KMS-11 (cell line): ENCODE results near the gene WDFY2.

ENCODE experiments used
- H2AFZ ChIP-seq: fragments of 200-600 bp; sonication (generic); 2 replicates; pipeline ENCODE4 v1.6.1; 2016; ENCODE audit warnings: antibody characterized with exemption, mixed run types, low read depth
- H3K27ac ChIP-seq: fragments of 200-600 bp; sonication (generic); 2 replicates; pipeline ENCODE4 v1.6.1; 2016; ENCODE audit warnings: mild to moderate bottlenecking, mixed run types
- H3K27me3 ChIP-seq: fragments of 200-600 bp; sonication (generic); 2 replicates; pipeline ENCODE4 v1.6.1; 2017; ENCODE audit warnings: mild to moderate bottlenecking, low read depth, mixed run types, moderate library complexity; ENCODE audit not compliant: insufficient read depth
- H3K36me3 ChIP-seq: fragments of 200-600 bp; sonication (generic); 2 replicates; pipeline ENCODE4 v1.6.1; 2017; ENCODE audit warnings: mild to moderate bottlenecking, mixed run types; ENCODE audit not compliant: insufficient read depth
- H3K4me1 ChIP-seq: fragments of 200-600 bp; sonication (generic); 2 replicates; pipeline ENCODE4 v1.6.1; 2016; ENCODE audit warnings: mild to moderate bottlenecking, low read depth, mixed run types; ENCODE audit not compliant: poor library complexity, severe bottlenecking
- H3K4me2 ChIP-seq: fragments of 200-600 bp; sonication (generic); 2 replicates; pipeline ENCODE4 v1.7.0; 2016; ENCODE audit warnings: mild to moderate bottlenecking, mixed run types
- H3K4me3 ChIP-seq: fragments of 200-600 bp; sonication (generic); IDR thresholded peaks from 2 replicates; pipeline ENCODE4 v1.6.1; 2017; ENCODE audit warnings: low read depth, low read length, mixed read lengths; ENCODE audit not compliant: insufficient read depth
- H3K79me2 ChIP-seq: fragments of 200-600 bp; sonication (generic); 2 replicates; pipeline ENCODE4 v1.6.1; 2016; ENCODE audit warnings: low read depth, mixed run types; ENCODE audit not compliant: insufficient read depth
- H3K9ac ChIP-seq: fragments of 200-600 bp; sonication (generic); 2 replicates; pipeline ENCODE4 v1.6.1; 2016; ENCODE audit warnings: mild to moderate bottlenecking, mixed run types
- H4K20me1 ChIP-seq: fragments of 200-600 bp; sonication (generic); 2 replicates; pipeline ENCODE4 v1.6.1; 2016; ENCODE audit warnings: mild to moderate bottlenecking, mixed run types; ENCODE audit not compliant: insufficient read depth
- TF ChIP-seq, protein P1 (sequence below): fragments of 200-600 bp; sonication (generic); conservative IDR thresholded peaks from 2 replicates; pipeline ENCODE4 v1.6.1; 2017; ENCODE audit warnings: low read depth, mild to moderate bottlenecking, antibody characterized with exemption, low read length, moderate library complexity, mixed read lengths

The WDFY2 gene

DNA sequence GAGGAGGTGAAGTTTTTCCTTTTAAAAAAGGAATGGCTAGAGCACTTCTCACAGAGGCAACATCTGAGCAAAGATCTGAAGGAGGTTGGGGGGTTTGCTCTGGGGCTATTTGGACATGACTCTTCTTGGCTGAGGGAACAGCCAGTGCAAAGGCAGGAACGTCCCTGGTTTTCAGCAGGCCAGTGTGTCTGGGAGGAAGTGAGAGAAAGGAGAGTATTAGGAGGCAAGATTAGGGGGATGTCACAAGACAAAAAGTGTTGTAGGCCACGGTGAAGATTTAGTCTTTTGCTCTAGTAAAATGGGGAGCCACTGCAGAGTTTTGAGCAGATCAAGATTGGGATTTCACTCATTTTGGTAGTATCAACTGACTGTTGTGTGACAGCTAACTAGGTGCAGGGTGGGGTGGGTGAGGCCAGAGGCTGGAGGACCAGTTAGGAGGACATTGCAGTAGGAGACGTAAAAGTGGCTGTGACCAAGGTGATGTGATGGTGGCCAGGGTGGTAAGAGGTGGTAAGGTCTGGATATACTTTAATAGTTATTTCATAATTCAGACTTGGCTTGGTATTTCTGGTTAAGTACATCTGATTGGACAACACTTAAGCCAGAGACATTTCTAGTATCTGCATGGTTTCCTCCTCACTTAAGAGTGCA, 40.6 kb downstream of the WDFY2 start:
- H3K27ac ChIP-seq, result no peak overlapping the region
- no peaks in the 10 kb centered on the region for H4K20me1 ChIP-seq
- H3K27me3 ChIP-seq, result no peaks in the 10 kb centered on the region
- H3K4me3 ChIP-seq, result no peak overlapping the region
- TF ChIP-seq, protein P1, sequence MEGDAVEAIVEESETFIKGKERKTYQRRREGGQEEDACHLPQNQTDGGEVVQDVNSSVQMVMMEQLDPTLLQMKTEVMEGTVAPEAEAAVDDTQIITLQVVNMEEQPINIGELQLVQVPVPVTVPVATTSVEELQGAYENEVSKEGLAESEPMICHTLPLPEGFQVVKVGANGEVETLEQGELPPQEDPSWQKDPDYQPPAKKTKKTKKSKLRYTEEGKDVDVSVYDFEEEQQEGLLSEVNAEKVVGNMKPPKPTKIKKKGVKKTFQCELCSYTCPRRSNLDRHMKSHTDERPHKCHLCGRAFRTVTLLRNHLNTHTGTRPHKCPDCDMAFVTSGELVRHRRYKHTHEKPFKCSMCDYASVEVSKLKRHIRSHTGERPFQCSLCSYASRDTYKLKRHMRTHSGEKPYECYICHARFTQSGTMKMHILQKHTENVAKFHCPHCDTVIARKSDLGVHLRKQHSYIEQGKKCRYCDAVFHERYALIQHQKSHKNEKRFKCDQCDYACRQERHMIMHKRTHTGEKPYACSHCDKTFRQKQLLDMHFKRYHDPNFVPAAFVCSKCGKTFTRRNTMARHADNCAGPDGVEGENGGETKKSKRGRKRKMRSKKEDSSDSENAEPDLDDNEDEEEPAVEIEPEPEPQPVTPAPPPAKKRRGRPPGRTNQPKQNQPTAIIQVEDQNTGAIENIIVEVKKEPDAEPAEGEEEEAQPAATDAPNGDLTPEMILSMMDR, result no peak
- H3K4me1 ChIP-seq, result no peaks in the 10 kb centered on the region
- H2AFZ ChIP-seq, result no peak overlapping the region
- H3K79me2 ChIP-seq, result no peaks in the 10 kb centered on the region
- no peaks in the 10 kb centered on the region for H3K36me3 ChIP-seq
- no peak overlapping the region for H3K4me2 ChIP-seq
- no peak overlapping the region for H3K9ac ChIP-seq

- no peak overlapping the region for H3K27ac ChIP-seq
- no peaks in the 10 kb centered on the region for H3K4me1 ChIP-seq
- H3K79me2 ChIP-seq, result no peaks in the 10 kb centered on the region
- no peaks in the 10 kb centered on the region for H3K27me3 ChIP-seq
- no peak overlapping the region for H3K4me2 ChIP-seq
- no peak overlapping the region for H3K4me3 ChIP-seq
- no peak overlapping the region for H2AFZ ChIP-seq
- no peaks in the 10 kb centered on the region for H4K20me1 ChIP-seq
- no peaks in the 10 kb centered on the region for H3K36me3 ChIP-seq
- H3K9ac ChIP-seq, result no peak overlapping the region
- TF ChIP-seq, protein P1, result no peak
These were observed 41.5 kb downstream of the WDFY2 start for GRCh38 chr13:51625555-51626345.

DNA sequence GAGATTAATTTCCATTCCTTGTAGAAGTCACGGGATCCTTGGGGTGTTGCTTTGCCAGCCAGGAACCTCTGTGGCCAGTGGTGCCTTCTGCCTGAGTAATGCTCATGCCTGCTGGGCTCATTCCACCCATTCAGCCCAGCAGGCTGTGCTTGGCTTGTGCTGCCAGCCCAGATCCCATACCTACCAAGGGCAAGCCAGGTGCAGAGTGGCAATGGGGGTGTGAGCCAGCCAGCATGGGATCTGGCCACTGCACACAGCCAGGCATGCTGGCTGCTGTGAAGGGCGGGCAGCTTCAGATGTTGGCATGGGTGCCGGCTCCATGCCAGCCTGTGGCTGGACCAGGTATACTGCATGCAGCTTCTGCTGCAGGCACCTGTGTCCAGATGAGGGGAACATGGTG, 42.5 kb downstream of the WDFY2 start:
- H3K4me3 ChIP-seq, result no peak overlapping the region
- no peak overlapping the region for H3K27ac ChIP-seq
- H3K79me2 ChIP-seq, result no peaks in the 10 kb centered on the region
- H3K4me2 ChIP-seq, result no peak overlapping the region
- no peak overlapping the region for H2AFZ ChIP-seq
- no peaks in the 10 kb centered on the region for H3K4me1 ChIP-seq
- no peak overlapping the region for H3K9ac ChIP-seq
- H4K20me1 ChIP-seq, result no peaks in the 10 kb centered on the region
- TF ChIP-seq, protein P1, result no peak
- H3K27me3 ChIP-seq, result no peaks in the 10 kb centered on the region
- no peaks in the 10 kb centered on the region for H3K36me3 ChIP-seq

- H3K4me3 ChIP-seq, result no peak overlapping the region
- no peak overlapping the region for H3K4me2 ChIP-seq
- no peaks in the 10 kb centered on the region for H4K20me1 ChIP-seq
- no peak overlapping the region for H3K9ac ChIP-seq
- H3K27ac ChIP-seq, result no peak overlapping the region
- H3K4me1 ChIP-seq, result no peaks in the 10 kb centered on the region
- H2AFZ ChIP-seq, result no peak overlapping the region
- H3K27me3 ChIP-seq, result no peaks in the 10 kb centered on the region
- TF ChIP-seq, protein P1, result no peak
- no peaks in the 10 kb centered on the region for H3K36me3 ChIP-seq
- no peaks in the 10 kb centered on the region for H3K79me2 ChIP-seq
These were observed 44.0 kb downstream of the WDFY2 start for GRCh38 chr13:51628059-51628852.
